Liver (tissue), 5 donors: ENCODE measurements around the gene LILRA1. TPM values are rescaled to one million over a fixed set of nuclear protein-coding genes. Genes with fewer than 3 reads are reported as not detected.

Experiments
- polyA plus RNA-seq, 2 donors: library from polyadenylated mRNA; stranded (reverse) in 1 of 2; unstranded in 1 of 2; fragments of 200-250 nt in 1 of 2; fragments of >200 nt in 1 of 2; fragmentation: Nextera tagmentation in 1 of 2; extraction: Ambion mirVana in 1 of 2; gene quantifications; one replicate each; pipeline versions ENCODE4 v1.2.1 to v1.2.3, GENCODE V29; 2013 to 2015
- small RNA-seq: library from RNA; depleted of rRNA; stranded (forward); fragments of <200 nt; gene quantifications from one replicate; pipeline ENCODE3, GENCODE V24; 2014
- total RNA-seq, 2 donors: library from RNA; depleted of rRNA; stranded (reverse); fragments of >200 nt; gene quantifications; one replicate each; pipeline ENCODE4 v1.2.3, GENCODE V29; 2014
- donor health status: healthy.
- donor health status: healthy.
- donor health status: healthy.

Gene LILRA1
- total and polyA plus RNA-seq, 4 donors, result 0.43 to 2.1 (median 1.2) TPM

Small RNA genes within 50 kb of the gene (small RNA-seq; reads per million reads assigned to genes)
- gene AC245036.2 (not detected), gene AC245036.3 (not detected), gene MIR8061 (not detected)

Other genes starting within 250 kb of the LILRA1 start
- gene LAIR1, start 228.7 kb upstream of the LILRA1 start, total RNA-seq, result 10 to 100 TPM in 1 of 2 donors, 1 to 10 TPM in 1; 4.5 to 16.3 TPM
- gene LAIR1, start 228.7 kb upstream of the LILRA1 start, polyA plus RNA-seq, result 1 to 10 TPM; 1.2 to 5.1 TPM
- 1 to 10 TPM in 1 of 2 donors, under 1 TPM in 1; 0.42 to 1.1 TPM for gene TTYH1, start 178.2 kb upstream of the LILRA1 start, total RNA-seq
- gene TTYH1, start 178.2 kb upstream of the LILRA1 start, polyA plus RNA-seq, result under 1 TPM; 0.28 to 0.79 TPM
- 10 to 100 TPM; 16.0 to 46.7 TPM for gene LENG8, start 144.4 kb upstream of the LILRA1 start, total RNA-seq
- 10 to 100 TPM in 1 of 2 donors, 1 to 10 TPM in 1; 6.9 to 21.4 TPM for gene LENG8, start 144.4 kb upstream of the LILRA1 start, polyA plus RNA-seq
- 1 to 10 TPM; 1.3 to 6.9 TPM for gene LENG9, start 129.9 kb upstream of the LILRA1 start, total RNA-seq
- gene LENG9, start 129.9 kb upstream of the LILRA1 start, polyA plus RNA-seq, result 1 to 10 TPM in 1 of 2 donors, under 1 TPM in 1; 0.19 to 2.6 TPM
- under 1 TPM; 0.28 to 0.84 TPM for gene CDC42EP5, start 120.3 kb upstream of the LILRA1 start, total RNA-seq
- gene CDC42EP5, start 120.3 kb upstream of the LILRA1 start, polyA plus RNA-seq, result 1 to 10 TPM in 1 of 2 donors, not detected in 1; 2.2 TPM
- under 1 TPM in 1 of 2 donors, not detected in 1; 0.19 TPM for gene LAIR2, start 90.8 kb upstream of the LILRA1 start, total RNA-seq
- under 1 TPM in 1 of 2 donors, not detected in 1; 0.24 TPM for gene LAIR2, start 90.8 kb upstream of the LILRA1 start, polyA plus RNA-seq
- gene LILRA2, start 19.8 kb upstream of the LILRA1 start, total RNA-seq, result 1 to 10 TPM; 3.1 to 8.2 TPM
- gene LILRA2, start 19.8 kb upstream of the LILRA1 start, polyA plus RNA-seq, result 1 to 10 TPM; 1.3 to 5.2 TPM
- gene LILRB1, start 36.9 kb downstream of the LILRA1 start, total RNA-seq, result 10 to 100 TPM in 1 of 2 donors, 1 to 10 TPM in 1; 5.1 to 10.6 TPM
- 1 to 10 TPM; 1.3 to 4.6 TPM for gene LILRB1, start 36.9 kb downstream of the LILRA1 start, polyA plus RNA-seq
- gene LILRB4, start 69.4 kb downstream of the LILRA1 start, total RNA-seq, result 1 to 10 TPM; 2.6 to 5.0 TPM
- gene LILRB4, start 69.4 kb downstream of the LILRA1 start, polyA plus RNA-seq, result 1 to 10 TPM; 1.9 to 4.2 TPM
- gene KIR3DL3, start 130.8 kb downstream of the LILRA1 start, total RNA-seq, result under 1 TPM in 1 of 2 donors, not detected in 1; 0.05 TPM
- not detected for gene KIR3DL3, start 130.8 kb downstream of the LILRA1 start, polyA plus RNA-seq
- gene KIR2DL3, start 144.9 kb downstream of the LILRA1 start, total RNA-seq, result not detected
- under 1 TPM in 1 of 2 donors, not detected in 1; 0.03 TPM for gene KIR2DL3, start 144.9 kb downstream of the LILRA1 start, polyA plus RNA-seq
- under 1 TPM in 1 of 2 donors, not detected in 1; 0.17 TPM for gene KIR2DL1, start 176.2 kb downstream of the LILRA1 start, total RNA-seq
- gene KIR2DL1, start 176.2 kb downstream of the LILRA1 start, polyA plus RNA-seq, result under 1 TPM in 1 of 2 donors, not detected in 1; 0.05 TPM
- gene KIR2DL4, start 210.0 kb downstream of the LILRA1 start, total RNA-seq, result under 1 TPM in 1 of 2 donors, not detected in 1; 0.25 TPM
- under 1 TPM in 1 of 2 donors, not detected in 1; 0.10 TPM for gene KIR2DL4, start 210.0 kb downstream of the LILRA1 start, polyA plus RNA-seq
- under 1 TPM in 1 of 2 donors, not detected in 1; 0.08 TPM for gene KIR3DL1, start 222.8 kb downstream of the LILRA1 start, total RNA-seq
- gene KIR3DL1, start 222.8 kb downstream of the LILRA1 start, polyA plus RNA-seq, result under 1 TPM in 1 of 2 donors, not detected in 1; 0.07 TPM
- gene KIR2DS4, start 239.0 kb downstream of the LILRA1 start, total RNA-seq, result not detected
- under 1 TPM in 1 of 2 donors, not detected in 1; 0.08 TPM for gene KIR2DS4, start 239.0 kb downstream of the LILRA1 start, polyA plus RNA-seq